H1 (cell line): ENCODE measurements around the gene LRRTM2. TPM values are rescaled to one million over a fixed set of nuclear protein-coding genes. Genes with fewer than 3 reads are reported as not detected.
A peak's percentile ranks its signal among the peaks of the same experiment; 100 is the strongest.

Experiments
- CTCF ChIA-PET: fragments of 300-600 bp; sonication (Branson Sonifier 250); formaldehyde crosslinking; loops from one replicate; lab custom pipeline; 2021; ENCODE audit not compliant: partially characterized antibody; lab: Charles Lee
- POLR2A ChIA-PET: fragments of 300-600 bp; sonication (Branson Sonifier 250); formaldehyde crosslinking; loops from one replicate; lab custom pipeline; 2021; ENCODE audit warnings: inconsistent platforms; ENCODE audit not compliant: partially characterized antibody; lab: Charles Lee
- DNase-seq, 2 experiments: peaks; one replicate each; pipeline versions ENCODE4 v3.0.0 to v3.0.0-alpha.2; 2010 to 2022; ENCODE audit warnings: low spot score in 2 of 2, low read depth in 1 of 2, mixed read lengths in 1 of 2
- FAIRE-seq: peaks from 2 replicates; lab custom pipeline; 2011; peaks lifted over from hg19 to GRCh38; lab: Jason Lieb, UNC
- H2AFZ ChIP-seq: 2 replicates; pipeline ENCODE4 v1.8.1; 2012; ENCODE audit warnings: low read length, inconsistent platforms
- H2AK5ac ChIP-seq: 2 replicates; pipeline ENCODE4 v1.6.1; 2013; ENCODE audit warnings: low read depth, low read length
- H2BK120ac ChIP-seq: replicated peaks from 2 replicates; pipeline ENCODE3; 2013; ENCODE audit warnings: low read depth, low read length, inconsistent platforms
- H2BK12ac ChIP-seq: 2 replicates; pipeline ENCODE4 v1.6.1; 2013; ENCODE audit warnings: low read depth, low read length
- H2BK15ac ChIP-seq: 2 replicates; pipeline ENCODE4 v1.6.1; 2013; ENCODE audit warnings: low read length
- H2BK20ac ChIP-seq: 2 replicates; pipeline ENCODE4 v1.6.1; 2013; ENCODE audit warnings: low read length
- H2BK5ac ChIP-seq: 2 replicates; pipeline ENCODE4 v1.6.1; 2013; ENCODE audit warnings: low read depth, low read length
- H3K14ac ChIP-seq: 2 replicates; pipeline ENCODE4 v1.6.1; 2013; ENCODE audit warnings: inconsistent platforms; ENCODE audit not compliant: insufficient read length
- H3K18ac ChIP-seq: 2 replicates; pipeline ENCODE4 v1.6.1; 2013; ENCODE audit warnings: low read length; ENCODE audit errors: extremely low read depth
- H3K23ac ChIP-seq: 2 replicates; pipeline ENCODE4 v1.6.1; 2013; ENCODE audit warnings: inconsistent platforms; ENCODE audit not compliant: insufficient read length
- H3K23me2 ChIP-seq: 2 replicates; pipeline ENCODE4 v1.6.1; 2013; ENCODE audit warnings: low read depth, low read length
- H3K27ac ChIP-seq: 2 replicates; pipeline ENCODE4 v1.6.1; 2011; ENCODE audit warnings: low read depth, low read length, inconsistent platforms
- H3K27me3 ChIP-seq, 4 experiments: replicated peaks in 1 of 4; 1 replicate in 1 of 4; 2 replicates in 3 of 4; pipeline versions ENCODE4 v1.6.1 to v1.8.1; 2011 to 2013; ENCODE audit warnings: low read length in 3 of 4, mild to moderate bottlenecking in 3 of 4, inconsistent platforms in 2 of 4, mixed read lengths in 2 of 4, moderate library complexity in 1 of 4; ENCODE audit not compliant: control insufficient read depth in 3 of 4, insufficient read depth in 3 of 4; ENCODE audit errors: extremely low read depth in 1 of 4
- H3K36me3 ChIP-seq, 4 experiments: 2 replicates each; pipeline versions ENCODE4 v1.6.1 to v1.8.1; 2011 to 2013; ENCODE audit warnings: mild to moderate bottlenecking in 4 of 4, low read length in 3 of 4, moderate library complexity in 2 of 4, control low read depth in 1 of 4, inconsistent platforms in 1 of 4; ENCODE audit not compliant: insufficient read depth in 4 of 4, control insufficient read depth in 2 of 4
- H3K4ac ChIP-seq: replicated peaks from 2 replicates; pipeline ENCODE3; 2013; ENCODE audit warnings: low read length, low read depth, mixed read lengths, inconsistent platforms; ENCODE audit not compliant: insufficient read length
- H3K4me1 ChIP-seq, 4 experiments: replicated peaks in 1 of 4; 1 replicate in 1 of 4; 2 replicates in 3 of 4; pipeline versions ENCODE4 v1.6.1 to v1.8.1; 2011 to 2013; ENCODE audit warnings: low read length in 3 of 4, inconsistent platforms in 2 of 4, mixed read lengths in 1 of 4; ENCODE audit not compliant: insufficient read depth in 4 of 4, control insufficient read depth in 3 of 4
- H3K4me2 ChIP-seq, 2 experiments: 2 replicates each; pipeline versions ENCODE4 v1.6.1 to v1.8.1; 2011 to 2013; ENCODE audit warnings: low read depth in 2 of 2, low read length in 2 of 2, control low read depth in 1 of 2, inconsistent platforms in 1 of 2, mild to moderate bottlenecking in 1 of 2; ENCODE audit not compliant: insufficient read depth in 1 of 2
- H3K4me3 ChIP-seq, 4 experiments: fragments of 200-600, 300-600 bp in 1 of 4; sonication (generic), shearing (Covaris generic), sonication (Bioruptor Twin) in 1 of 4; 2 replicates each; pipeline versions ENCODE4 v1.5.1 to v1.8.1; 2011 to 2016; ENCODE audit warnings: low read length in 4 of 4, low read depth in 3 of 4, control low read depth in 2 of 4, inconsistent platforms in 2 of 4, mild to moderate bottlenecking in 2 of 4, mixed read lengths in 1 of 4, moderate library complexity in 1 of 4; ENCODE audit not compliant: insufficient read depth in 2 of 4; ENCODE audit errors: extremely low read depth in 1 of 4
- H3K56ac ChIP-seq: replicated peaks from 2 replicates; pipeline ENCODE3; 2013; ENCODE audit warnings: low read depth, mild to moderate bottlenecking, mixed read lengths, low read length, inconsistent platforms; ENCODE audit not compliant: insufficient read length
- H3K79me1 ChIP-seq: 2 replicates; pipeline ENCODE4 v1.6.1; 2013; ENCODE audit warnings: low read depth, low read length, control low read depth
- H3K79me2 ChIP-seq, 2 experiments: 2 replicates each; pipeline versions ENCODE4 v1.6.1 to v1.8.1; 2012 to 2013; ENCODE audit warnings: low read length in 2 of 2, mild to moderate bottlenecking in 2 of 2, inconsistent platforms in 1 of 2; ENCODE audit not compliant: insufficient read depth in 2 of 2, control insufficient read depth in 1 of 2
- H3K9ac ChIP-seq, 4 experiments: replicated peaks in 1 of 4; 1 replicate in 1 of 4; 2 replicates in 3 of 4; pipeline versions ENCODE4 v1.6.1 to v1.8.1; 2011 to 2013; ENCODE audit warnings: low read depth in 3 of 4, low read length in 3 of 4, control low read depth in 2 of 4, mild to moderate bottlenecking in 2 of 4, moderate library complexity in 2 of 4, inconsistent platforms in 1 of 4; ENCODE audit errors: extremely low read depth in 1 of 4
- H3K9me3 ChIP-seq, 2 experiments: 2 replicates each; pipeline versions ENCODE4 v1.6.1 to v1.8.1; 2012 to 2013; ENCODE audit warnings: mild to moderate bottlenecking in 2 of 2, moderate library complexity in 2 of 2, control low read depth in 1 of 2, inconsistent platforms in 1 of 2, low read depth in 1 of 2, low read length in 1 of 2, mixed read lengths in 1 of 2; ENCODE audit not compliant: insufficient read depth in 2 of 2
- H4K20me1 ChIP-seq, 2 experiments: replicated peaks in 1 of 2; 2 replicates each; pipeline versions ENCODE3 to v1.8.1; 2011 to 2013; ENCODE audit warnings: inconsistent platforms in 2 of 2, low read length in 2 of 2, mild to moderate bottlenecking in 1 of 2; ENCODE audit not compliant: insufficient read depth in 2 of 2, control insufficient read depth in 1 of 2
- H4K5ac ChIP-seq: 2 replicates; pipeline ENCODE4 v1.6.1; 2013; ENCODE audit warnings: low read length, low read depth, mixed read lengths, inconsistent platforms; ENCODE audit not compliant: insufficient read length
- H4K8ac ChIP-seq: 2 replicates; pipeline ENCODE4 v1.8.0; 2013; ENCODE audit warnings: mild to moderate bottlenecking, moderate library complexity, low read length, inconsistent platforms; ENCODE audit not compliant: insufficient read depth; ENCODE audit errors: extremely low read depth
- H4K91ac ChIP-seq: replicated peaks from 2 replicates; pipeline ENCODE3; 2013; ENCODE audit warnings: low read length, mixed read lengths, inconsistent platforms; ENCODE audit not compliant: insufficient read length
- ASH2L ChIP-seq: fragments of 200-600, 300-600 bp; sonication (generic); IDR thresholded peaks from one replicate; pipeline ENCODE4 v1.7.1; 2017; ENCODE audit warnings: low read length
- ATF3 ChIP-seq: IDR thresholded peaks from 2 replicates; pipeline ENCODE4 v1.6.1; 2011; ENCODE audit warnings: low read depth, mild to moderate bottlenecking, low read length; ENCODE audit not compliant: insufficient read depth
- BRCA1 ChIP-seq: IDR thresholded peaks from 2 replicates; pipeline ENCODE4 v1.6.1; 2012; ENCODE audit warnings: low read depth, low read length, improper control_type of control experiment
- E2F6 ChIP-seq: IDR thresholded peaks from 2 replicates; pipeline ENCODE4 v1.6.1; 2012; ENCODE audit warnings: inconsistent platforms
- GTF2F1 ChIP-seq: IDR thresholded peaks from 2 replicates; pipeline ENCODE4 v1.6.1; 2012; ENCODE audit warnings: low read depth, low read length, improper control_type of control experiment, borderline replicate concordance
- POLR2AphosphoS5 ChIP-seq: IDR thresholded peaks from 2 replicates; pipeline ENCODE4 v1.6.1; 2011; ENCODE audit warnings: low read depth, low read length
- TEAD4 ChIP-seq: IDR thresholded peaks from 2 replicates; pipeline ENCODE4 v1.6.1; 2012; ENCODE audit warnings: low read depth, low read length, inconsistent platforms, mixed read lengths
- polyA plus RNA-seq, 7 experiments: library from polyadenylated mRNA; depleted of rRNA in 3 of 7; stranded (reverse) in 5 of 7; unstranded in 2 of 7; fragments of >200 nt in 5 of 7; fragments of 200-250 nt in 2 of 7; gene quantifications; 1 replicate in 5 of 7; 2 replicates in 1 of 7; 4 replicates in 1 of 7; pipeline versions ENCODE4 v1.2.1 to v1.2.3, GENCODE V29; 2011 to 2013; ENCODE audit warnings: missing spikeins in 2 of 7, mixed read lengths in 2 of 7
- total RNA-seq: library from RNA; stranded (reverse); fragmentation: NEBNext Ultra II Directional; extraction: Animal tissue kit (Norgen Biotek cat#: 25700); gene quantifications from 2 replicates; pipeline ENCODE4 v1.2.1, GENCODE V29; 2021
- TF ChIP-seq, protein P1 (sequence below): IDR thresholded peaks from 2 replicates; pipeline ENCODE4 v1.6.1; 2012; ENCODE audit warnings: low read length, inconsistent platforms

The LRRTM2 gene
- total and polyA plus RNA-seq, 2 of the 8 experiments (the other 6 are each of a cell fraction or from before 2014, with no cell fraction given), result not detected

DNA sequence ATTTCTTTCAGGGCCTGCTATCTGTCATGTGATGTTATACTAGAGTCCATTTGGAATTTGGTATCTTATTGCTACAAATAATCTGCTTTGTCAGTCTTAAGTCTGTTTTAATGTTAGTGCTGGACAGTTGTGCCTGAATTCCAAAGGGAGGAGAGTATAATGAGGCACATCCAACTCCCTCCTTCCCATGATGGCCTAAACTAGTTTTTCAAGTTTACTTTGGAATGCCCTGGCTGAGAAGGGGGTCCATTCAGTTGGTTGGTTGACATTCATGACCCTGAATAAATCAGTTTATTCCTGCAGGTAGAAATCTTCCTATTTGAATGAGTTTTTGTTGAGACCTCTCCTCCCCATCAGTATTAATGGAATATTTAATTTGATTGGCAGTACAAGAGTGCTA is 9.4 kb upstream of the LRRTM2 start:
- H4K91ac ChIP-seq, result no peak overlapping the region
- no peak overlapping the region for H3K9ac ChIP-seq
- H4K20me1 ChIP-seq, result no peaks in the 10 kb centered on the region
- H2AK5ac ChIP-seq, result no peak overlapping the region
- TF ChIP-seq ATF3 (no peak), E2F6 (no peak), POLR2AphosphoS5 (no peak), ASH2L (no peak), GTF2F1 (no peak), TEAD4 (peak; percentile 54), BRCA1 (no peak)
- TF ChIP-seq, protein P1, sequence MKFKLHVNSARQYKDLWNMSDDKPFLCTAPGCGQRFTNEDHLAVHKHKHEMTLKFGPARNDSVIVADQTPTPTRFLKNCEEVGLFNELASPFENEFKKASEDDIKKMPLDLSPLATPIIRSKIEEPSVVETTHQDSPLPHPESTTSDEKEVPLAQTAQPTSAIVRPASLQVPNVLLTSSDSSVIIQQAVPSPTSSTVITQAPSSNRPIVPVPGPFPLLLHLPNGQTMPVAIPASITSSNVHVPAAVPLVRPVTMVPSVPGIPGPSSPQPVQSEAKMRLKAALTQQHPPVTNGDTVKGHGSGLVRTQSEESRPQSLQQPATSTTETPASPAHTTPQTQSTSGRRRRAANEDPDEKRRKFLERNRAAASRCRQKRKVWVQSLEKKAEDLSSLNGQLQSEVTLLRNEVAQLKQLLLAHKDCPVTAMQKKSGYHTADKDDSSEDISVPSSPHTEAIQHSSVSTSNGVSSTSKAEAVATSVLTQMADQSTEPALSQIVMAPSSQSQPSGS, result no peak
- H3K23me2 ChIP-seq, result no peaks in the 10 kb centered on the region
- peaks cover 3% of the 10 kb centered on the region; the same call in 1 of the 2 replicates for H3K79me1 ChIP-seq
- no peak overlapping the region for H3K56ac ChIP-seq
- H3K9me3 ChIP-seq, result peaks cover 6% of the 10 kb centered on the region in 2 experiments; a peak in 3 of 4 replicates
- H4K5ac ChIP-seq, result peak overlapping the region; percentile 95
- no peak overlapping the region for H3K4ac ChIP-seq
- peaks cover 0 to 52% of the 10 kb centered on the region in 2 experiments; a peak in 2 of 4 replicates for H3K79me2 ChIP-seq
- H3K18ac ChIP-seq, result no peak overlapping the region
- H2BK20ac ChIP-seq, result no peak overlapping the region
- no peak overlapping the region for H2BK12ac ChIP-seq
- H2BK5ac ChIP-seq, result no peak overlapping the region; the same call in 1 of the 2 replicates
- H3K23ac ChIP-seq, result no peak overlapping the region
- H3K36me3 ChIP-seq, result peaks cover 0 to 28% (median 21%) of the 10 kb centered on the region in 4 experiments; a peak in 6 of 8 replicates
- peak overlapping the region; percentile 37 to 55 for H3K4me2 ChIP-seq
- CTCF ChIA-PET, result interaction anchor here (1.0 kb wide), 1 partner anchor 36 kb away, joined by 3 read pairs; no protein-coding TSS in a partner anchor
- DNase-seq (no peak), FAIRE-seq (peak; percentile 36)
- H3K27ac ChIP-seq, result peak overlapping the region; percentile 31; the same call in 1 of the 2 replicates
- no peak overlapping the region for H2AFZ ChIP-seq
- H2BK15ac ChIP-seq, result no peak overlapping the region
- H3K4me1 ChIP-seq, result peaks cover 0 to 24% (median 9%) of the 10 kb centered on the region in 4 experiments; a peak in 4 of 7 replicates
- H2BK120ac ChIP-seq, result no peak overlapping the region
- no peaks in the 10 kb centered on the region for H3K27me3 ChIP-seq
- POLR2A ChIA-PET, result interaction anchor here (1.0 to 1.3 kb wide), 2 partner anchors 11 to 14 kb away, joined by 4 read pairs; no protein-coding TSS in a partner anchor
- H4K8ac ChIP-seq, result no peak overlapping the region
- peak overlapping the region in 1 of 4 experiments; percentile 48; a peak in 1 of 8 replicates for H3K4me3 ChIP-seq
- no peak overlapping the region for H3K14ac ChIP-seq
